Activated T-cell treated with anti-CD3 and anti-CD28 coated beads, Interleukin-2, amount 50 U/mL, for 72 hours (primary cell): Measurements from ENCODE around the gene CACNB4. TPM values are rescaled to one million over a fixed set of nuclear protein-coding genes. Genes with fewer than 3 reads are reported as not detected.
"Not testable (repeated sequence)": the region's sequence is repeated elsewhere in the genome, so short reads cannot be mapped to it uniquely, and the experiment has no call there.

Experiments
- ATAC-seq, 2 donors: fragments of 150-1000 bp; cut with Tn5 transposase; replicated peaks in 1 of 2; 2 replicates each; pipeline ENCODE4 v1.10.0; 2021; ENCODE audit warnings: moderate library complexity in 2 of 2, mild to moderate bottlenecking in 1 of 2
- DNase-seq, 2 donors: peaks; one replicate each; pipeline ENCODE4 v3.0.0; 2021 to 2022; ENCODE audit warnings: mixed read lengths in 1 of 2
- H3K27ac Mint-ChIP-seq: one replicate; pipeline ENCODE4 v1.8.0; 2022; ENCODE audit warnings: mild to moderate bottlenecking, moderate library complexity, mixed read lengths
- H3K27me3 Mint-ChIP-seq: one replicate; pipeline ENCODE4 v1.8.0; 2022; ENCODE audit warnings: low read depth, mixed read lengths
- H3K36me3 Mint-ChIP-seq, 2 donors: one replicate each; pipeline ENCODE4 v1.8.0; 2022; ENCODE audit warnings: mixed read lengths in 2 of 2, mild to moderate bottlenecking in 1 of 2; ENCODE audit not compliant: insufficient read depth in 2 of 2
- H3K4me1 Mint-ChIP-seq: one replicate; pipeline ENCODE4 v1.8.0; 2022; ENCODE audit warnings: low read depth, mixed read lengths
- H3K4me3 Mint-ChIP-seq, 2 donors: one replicate each; pipeline ENCODE4 v1.8.0; 2022; ENCODE audit warnings: mild to moderate bottlenecking in 2 of 2, mixed read lengths in 2 of 2, moderate library complexity in 2 of 2
- H3K9me3 Mint-ChIP-seq, 2 donors: one replicate each; pipeline ENCODE4 v1.8.0; 2022; ENCODE audit warnings: mixed read lengths in 2 of 2
- total RNA-seq, 2 donors: library from RNA; stranded (reverse); gene quantifications; one replicate each; pipeline ENCODE4 v1.2.3, GENCODE V29; 2022

Gene CACNB4
- total RNA-seq, 2 donors from 2014 or later: 0.31 to 0.56 TPM

DNA sequence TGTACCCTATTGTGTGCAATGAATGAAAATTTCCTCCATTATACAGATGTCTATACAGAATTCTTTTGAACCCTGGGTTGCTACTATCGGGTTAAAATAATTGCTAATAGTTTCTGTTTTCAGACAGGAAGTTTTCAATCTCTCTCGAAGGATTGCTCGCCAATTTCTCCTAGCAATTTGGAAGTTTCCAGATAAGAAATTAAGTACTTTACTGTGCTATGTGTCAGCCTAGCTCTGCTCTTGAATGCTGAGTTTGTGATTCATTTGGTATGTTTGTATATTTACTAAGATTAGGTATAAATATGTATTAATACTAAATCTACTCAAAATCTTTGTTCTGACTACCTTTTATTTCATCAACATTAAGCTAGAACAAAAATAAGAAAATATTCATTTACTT is 196.0 kb downstream of the CACNB4 start:
- H3K27ac Mint-ChIP-seq: no peak overlapping the region

GRCh38 chr2:151900331-151900730 is 198.5 kb downstream of the CACNB4 start:
- Mint-ChIP-seq H3K4me3 (no peak overlapping the region), H3K27ac (no peak overlapping the region), H3K9me3 (no peaks in the 10 kb centered on the region), H3K36me3 (no peaks in the 10 kb centered on the region), H3K4me1 (no peaks in the 10 kb centered on the region), H3K27me3 (no peaks in the 10 kb centered on the region)
- ATAC-seq: no peak
- DNase-seq: no peak

More for the DNA sequence above, 196.0 kb downstream of the CACNB4 start:
- no peak for ATAC-seq
- H3K9me3 Mint-ChIP-seq: no peaks in the 10 kb centered on the region
- no peak overlapping the region for H3K4me3 Mint-ChIP-seq
- DNase-seq: no peak
- H3K36me3 Mint-ChIP-seq: no peaks in the 10 kb centered on the region
- no peaks in the 10 kb centered on the region for H3K4me1 Mint-ChIP-seq
- H3K27me3 Mint-ChIP-seq: no peaks in the 10 kb centered on the region

- no peak for ATAC-seq
- H3K36me3 Mint-ChIP-seq: peaks cover 0 to 2% of the 10 kb centered on the region in 2 donors
- H3K27ac Mint-ChIP-seq: no peak overlapping the region
- H3K27me3 Mint-ChIP-seq: no peaks in the 10 kb centered on the region
- no peaks in the 10 kb centered on the region for H3K4me1 Mint-ChIP-seq
- H3K4me3 Mint-ChIP-seq: no peak overlapping the region
- peaks cover 3 to 5% of the 10 kb centered on the region in 2 donors for H3K9me3 Mint-ChIP-seq
- no peak for DNase-seq
Observed at GRCh38 chr2:151899156-151899555, 199.7 kb downstream of the CACNB4 start.

DNA sequence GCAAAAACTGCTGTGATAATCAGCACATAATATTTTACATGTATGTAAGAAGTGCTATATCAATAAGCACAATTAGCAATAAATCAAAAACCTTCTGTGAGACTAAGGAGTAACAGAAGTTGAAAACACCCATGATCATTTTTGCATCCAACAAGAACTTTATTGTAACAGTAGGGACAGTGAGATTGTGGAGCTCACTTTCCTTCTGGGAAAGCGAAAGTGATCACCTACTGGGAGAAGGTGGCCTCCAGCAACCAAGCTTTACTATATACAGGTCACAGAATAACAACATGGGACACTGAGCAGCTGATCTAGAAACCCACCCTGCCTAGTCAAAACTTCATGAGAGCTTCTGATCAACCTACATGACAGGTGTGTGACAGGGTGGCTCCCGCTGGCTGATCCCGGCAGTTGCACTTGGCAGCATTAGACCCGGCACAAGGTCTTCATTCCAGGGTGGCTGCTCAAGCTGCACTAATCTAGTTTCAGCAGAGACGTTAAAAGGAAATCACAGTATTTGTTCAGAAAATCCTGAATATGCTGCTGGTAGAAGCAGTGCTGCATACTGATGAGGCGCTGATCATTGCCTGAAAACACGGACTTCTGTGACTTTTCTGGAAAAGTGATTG is 207.2 kb downstream of the CACNB4 start:
- H3K36me3 Mint-ChIP-seq: peaks cover 0 to 4% of the 10 kb centered on the region in 2 donors
- no peak overlapping the region for H3K27ac Mint-ChIP-seq
- ATAC-seq (no peak), DNase-seq (no peak)
- no peak overlapping the region for H3K4me3 Mint-ChIP-seq
- peaks cover 3 to 6% of the 10 kb centered on the region in 2 donors for H3K9me3 Mint-ChIP-seq
- no peaks in the 10 kb centered on the region for H3K27me3 Mint-ChIP-seq
- no peaks in the 10 kb centered on the region for H3K4me1 Mint-ChIP-seq

DNA sequence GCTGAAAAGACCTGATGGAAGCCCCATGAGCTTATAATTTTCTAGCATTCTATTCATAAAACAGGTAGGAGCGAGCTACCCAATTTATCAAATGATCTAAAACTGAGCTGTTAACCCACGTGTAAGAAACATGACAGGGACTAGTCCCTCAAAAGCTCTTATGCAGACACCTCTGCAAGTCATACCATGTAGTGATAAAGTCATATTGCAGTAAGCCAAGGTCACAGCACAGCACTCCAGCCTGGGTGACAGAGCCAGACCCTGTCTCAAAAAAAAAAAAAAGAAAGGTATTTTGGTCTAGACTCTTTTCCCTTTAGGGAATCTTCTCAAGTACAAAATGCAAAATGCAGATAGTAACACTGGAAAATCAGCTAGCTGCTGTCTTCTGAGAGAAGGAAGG is 211.7 kb downstream of the CACNB4 start:
- no peak overlapping the region for H3K4me3 Mint-ChIP-seq
- no peaks in the 10 kb centered on the region for H3K36me3 Mint-ChIP-seq
- no peaks in the 10 kb centered on the region for H3K27me3 Mint-ChIP-seq
- no peak overlapping the region for H3K27ac Mint-ChIP-seq
- peaks cover 0 to 1% of the 10 kb centered on the region in 2 donors for H3K9me3 Mint-ChIP-seq
- no peak for DNase-seq
- no peaks in the 10 kb centered on the region for H3K4me1 Mint-ChIP-seq
- ATAC-seq: no peak

- ATAC-seq (no peak), DNase-seq (no peak)
- Mint-ChIP-seq H3K27me3 (no peaks in the 10 kb centered on the region), H3K9me3 (peaks cover 0 to 1% of the 10 kb centered on the region in 2 donors), H3K4me1 (no peaks in the 10 kb centered on the region), H3K4me3 (no peak overlapping the region), H3K27ac (no peak overlapping the region), H3K36me3 (no peaks in the 10 kb centered on the region)
Observed at GRCh38 chr2:151886241-151886640, 212.6 kb downstream of the CACNB4 start.

DNA sequence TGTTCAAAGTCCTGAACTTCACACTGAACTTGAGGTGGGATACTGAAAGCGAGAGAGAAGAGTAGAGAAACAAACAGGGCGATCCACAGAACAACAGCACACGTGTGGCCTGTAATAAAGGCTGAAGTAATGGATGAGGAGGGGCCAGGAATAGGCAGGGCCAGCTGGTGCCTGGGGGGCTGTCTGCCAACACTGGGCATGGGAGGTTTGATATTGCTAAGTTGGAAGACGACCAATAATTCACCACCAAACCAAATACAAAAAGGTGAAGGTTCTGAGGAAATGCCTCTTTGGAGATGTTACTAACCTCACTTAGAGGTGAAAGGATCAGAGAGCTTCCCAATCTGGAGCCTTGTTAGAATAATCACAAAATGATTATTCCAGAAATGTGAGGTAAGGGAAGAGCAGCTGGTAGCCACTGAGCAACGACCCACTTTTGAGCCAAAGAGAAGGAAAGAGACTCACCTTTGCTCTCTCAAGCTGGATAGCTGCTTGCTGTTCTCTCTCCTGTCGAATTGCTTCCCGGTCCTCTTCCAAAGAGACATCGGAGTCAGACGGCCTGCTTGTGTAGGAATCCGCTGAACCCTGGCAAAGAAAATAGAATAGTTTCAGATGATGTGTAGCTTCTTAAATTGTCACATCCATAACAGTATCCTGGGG is 215.9 kb downstream of the CACNB4 start:
- Mint-ChIP-seq H3K27me3 (no peaks in the 10 kb centered on the region), H3K4me1 (peaks cover 14% of the 10 kb centered on the region), H3K9me3 (no peaks in the 10 kb centered on the region), H3K36me3 (no peaks in the 10 kb centered on the region), H3K27ac (no peak overlapping the region), H3K4me3 (no peak overlapping the region)
- DNase-seq: no peak
- ATAC-seq: no peak

GRCh38 chr2:151881342-151881741 is 217.5 kb downstream of the CACNB4 start:
- DNase-seq: no peak
- Mint-ChIP-seq H3K27ac (no peak overlapping the region), H3K9me3 (no peaks in the 10 kb centered on the region), H3K4me3 (no peak overlapping the region), H3K4me1 (peaks cover 14% of the 10 kb centered on the region), H3K36me3 (no peaks in the 10 kb centered on the region), H3K27me3 (no peaks in the 10 kb centered on the region)
- ATAC-seq: no peak

DNA sequence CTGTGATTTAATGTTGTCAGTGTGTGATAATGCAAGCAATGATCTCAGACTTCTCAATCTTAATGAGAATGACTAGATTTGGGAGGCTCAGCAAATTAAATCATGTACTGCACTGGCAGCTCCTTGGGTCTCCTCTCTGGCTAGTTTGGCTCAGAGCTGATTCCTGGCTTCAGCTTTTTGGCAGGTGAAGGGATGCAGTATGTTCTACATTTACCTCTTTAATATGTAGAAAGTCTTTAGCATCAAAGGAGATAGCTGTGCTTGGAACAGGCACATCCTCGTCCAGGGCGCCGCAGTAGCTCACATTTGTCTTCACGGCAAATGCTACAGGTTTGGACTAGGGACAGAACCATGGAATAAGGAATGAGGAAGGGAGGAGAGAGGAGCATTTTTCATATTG is 218.3 kb downstream of the CACNB4 start:
- no peak for ATAC-seq
- Mint-ChIP-seq H3K36me3 (no peaks in the 10 kb centered on the region), H3K4me3 (no peak overlapping the region), H3K4me1 (peaks cover 14% of the 10 kb centered on the region), H3K27me3 (no peaks in the 10 kb centered on the region), H3K27ac (no peak overlapping the region), H3K9me3 (no peaks in the 10 kb centered on the region)
- DNase-seq: no peak

DNA sequence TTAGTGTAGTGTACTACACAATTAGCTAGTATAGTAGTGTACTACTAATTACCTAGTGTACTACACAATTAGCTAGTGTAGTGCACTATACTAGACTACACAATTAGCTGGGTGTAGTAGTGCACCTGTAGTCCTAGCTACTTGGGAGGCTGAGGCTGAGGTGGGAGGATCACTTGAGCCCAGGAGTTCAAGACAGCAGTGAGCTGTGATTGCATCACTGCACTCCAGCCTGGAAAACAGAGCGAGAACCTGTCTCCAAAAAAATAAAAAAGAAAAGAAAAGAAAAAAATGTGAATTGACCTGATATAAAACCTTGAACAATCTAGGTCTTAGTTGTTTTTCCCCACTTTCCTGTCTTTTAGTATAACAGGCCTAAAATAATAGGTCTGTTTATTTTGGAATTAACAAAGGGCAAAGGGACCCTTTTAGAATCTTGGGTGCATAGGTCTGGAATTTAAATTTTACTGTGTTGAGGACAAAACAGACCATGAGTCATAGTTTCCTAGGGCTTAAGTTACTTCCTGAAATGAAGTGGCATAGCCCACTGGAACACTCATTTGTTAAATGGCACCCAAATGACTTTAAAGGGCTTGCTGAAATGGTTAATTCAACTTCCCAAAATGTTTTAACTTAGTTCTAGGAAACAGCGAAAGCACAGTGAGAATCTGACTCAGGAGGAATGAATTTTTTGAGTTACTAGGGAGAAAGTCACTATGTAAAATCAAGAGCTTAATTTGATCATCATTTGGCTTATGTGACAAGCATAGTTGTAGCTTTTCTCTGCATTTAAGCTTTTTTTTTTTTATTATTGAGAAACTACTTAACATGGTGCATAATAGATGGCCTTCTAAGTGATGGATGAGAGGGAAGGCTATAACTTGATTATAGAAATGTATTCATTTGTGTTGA is 219.9 kb downstream of the CACNB4 start:
- H3K27me3 Mint-ChIP-seq: peaks cover 4% of the 10 kb centered on the region
- H3K9me3 Mint-ChIP-seq: no peaks in the 10 kb centered on the region
- ATAC-seq (peak; percentile 67 to 77), DNase-seq (no peak)
- H3K36me3 Mint-ChIP-seq: no peaks in the 10 kb centered on the region
- peak overlapping the region; percentile 52 for H3K27ac Mint-ChIP-seq
- peaks cover 14% of the 10 kb centered on the region for H3K4me1 Mint-ChIP-seq
- H3K4me3 Mint-ChIP-seq: peak overlapping the region in 1 of 2 donors; percentile 7

DNA sequence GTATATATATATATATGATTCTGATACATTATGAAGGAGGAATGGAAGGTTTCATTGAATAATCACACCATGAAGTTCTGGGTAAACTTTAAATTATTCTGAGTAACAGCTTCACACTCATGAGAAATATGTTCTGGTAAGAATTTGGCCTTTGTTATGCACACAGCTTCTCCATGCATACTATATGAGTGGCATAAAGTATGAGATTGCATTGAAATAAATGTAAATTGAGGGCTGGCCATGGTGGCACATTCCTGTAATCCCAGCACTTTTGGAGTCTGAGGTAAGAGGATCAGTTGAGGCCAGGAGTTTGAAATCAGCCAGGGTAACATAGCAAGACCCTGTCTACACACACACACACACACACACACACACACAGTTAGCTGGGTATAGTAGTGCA is 220.6 kb downstream of the CACNB4 start:
- H3K27ac Mint-ChIP-seq: no peak overlapping the region
- peaks cover 14% of the 10 kb centered on the region for H3K4me1 Mint-ChIP-seq
- H3K36me3 Mint-ChIP-seq: no peaks in the 10 kb centered on the region
- no peaks in the 10 kb centered on the region for H3K9me3 Mint-ChIP-seq
- DNase-seq (no peak), ATAC-seq (no peak)
- H3K4me3 Mint-ChIP-seq: no peak overlapping the region
- H3K27me3 Mint-ChIP-seq: peaks cover 7% of the 10 kb centered on the region

DNA sequence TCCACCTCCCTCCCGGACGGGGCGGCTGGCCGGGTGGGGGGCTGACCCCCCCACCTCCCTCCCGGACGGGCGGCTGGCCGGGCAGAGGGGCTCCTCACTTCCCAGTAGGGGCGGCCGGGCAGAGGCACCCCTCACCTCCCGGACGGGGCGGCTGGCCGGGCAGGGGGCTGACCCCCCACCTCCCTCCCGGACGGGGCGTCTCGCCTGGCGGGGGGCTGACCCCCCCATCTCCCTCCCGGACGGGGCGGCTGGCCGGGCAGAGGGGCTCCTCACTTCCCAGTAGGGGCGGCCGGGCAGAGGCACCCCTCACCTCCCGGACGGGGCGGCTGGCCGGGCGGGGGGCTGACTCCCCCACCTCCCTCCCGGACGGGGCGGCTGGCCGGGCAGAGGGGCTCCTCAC is 223.2 kb downstream of the CACNB4 start:
- not testable (repeated sequence) for H3K27me3 Mint-ChIP-seq, ATAC-seq, H3K9me3 Mint-ChIP-seq, H3K4me3 Mint-ChIP-seq, H3K36me3 Mint-ChIP-seq, H3K27ac Mint-ChIP-seq, DNase-seq
- H3K4me1 Mint-ChIP-seq: peaks cover 14% of the 10 kb centered on the region

- Mint-ChIP-seq H3K4me3 (no peak overlapping the region), H3K27ac (no peak overlapping the region), H3K4me1 (no peaks in the 10 kb centered on the region), H3K36me3 (no peaks in the 10 kb centered on the region), H3K27me3 (peaks cover 7% of the 10 kb centered on the region), H3K9me3 (no peaks in the 10 kb centered on the region)
- no peak for ATAC-seq
- DNase-seq: no peak
Observed at GRCh38 chr2:151872463-151872862, 226.4 kb downstream of the CACNB4 start.
